Measurements from ENCODE around the gene FLNC.

DNA sequence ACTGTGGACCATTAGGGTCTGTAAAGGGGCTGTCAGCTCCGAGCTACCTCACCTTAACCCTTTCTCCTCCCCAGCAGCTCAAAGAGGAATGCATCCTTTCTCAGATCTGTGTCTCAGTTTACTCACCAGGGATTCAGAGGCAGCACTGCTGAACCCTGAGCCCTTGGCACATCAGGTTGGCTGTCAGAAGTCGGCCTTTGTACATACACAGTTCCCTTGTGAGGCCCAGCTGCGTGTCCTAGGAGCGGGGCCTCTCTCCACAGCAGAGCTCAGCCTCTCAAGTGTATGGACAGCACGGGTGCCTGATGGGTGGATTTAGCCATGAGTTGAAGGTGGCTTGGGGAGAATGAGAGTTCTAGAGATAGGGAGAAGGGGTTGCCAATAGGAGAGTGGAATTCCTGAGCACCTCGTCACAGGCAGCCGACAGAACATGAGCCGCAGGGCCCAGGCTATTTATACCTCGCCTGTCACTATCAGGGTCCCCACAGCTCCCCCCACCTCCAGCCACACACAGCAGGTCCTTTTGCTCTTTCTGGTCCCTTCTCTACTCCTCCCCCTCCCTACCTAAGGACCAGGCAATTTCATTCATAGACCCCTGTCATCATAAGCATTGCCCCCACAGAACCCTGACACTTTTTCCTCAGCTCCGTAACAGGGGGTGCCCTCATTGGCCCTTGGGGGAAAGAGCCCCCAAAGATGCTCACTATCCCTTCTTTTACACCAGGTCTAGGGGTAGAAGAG lies 2.1 kb upstream of the FLNC start:
- no peak for TF ChIP-seq POLR2A (IDR thresholded peaks at IDR 0.05; ENCODE audit: low read length)
- no peak for TF ChIP-seq GATA1 (IDR thresholded peaks at IDR 0.05; ENCODE audit: low read depth, low read length)

All from erythroblast (primary cell).